Measurements from ENCODE around the gene FAAP20. TPM values are rescaled to one million over a fixed set of nuclear protein-coding genes. Genes with fewer than 3 reads are reported as not detected.

Gene FAAP20
- total and polyA plus RNA-seq, 2 experiments from 2014 or later: 24.9 to 117 TPM

- WGBS (ENCODE audit: low lambda C conversion rate, missing lambda C conversion rate): 88% methylated on average over 11 of the region's 11 CpGs
- no peaks in the 10 kb centered on the region for H3K36me3 ChIP-seq (replicated peaks; ENCODE audit: insufficient read depth, low read depth)
- no peak for TF ChIP-seq EZH2phosphoT487 (IDR thresholded peaks at IDR 0.05; ENCODE audit: low read depth, severe bottlenecking, unreplicated experiment)
- TF ChIP-seq CTCF (IDR thresholded peaks at IDR 0.05; ENCODE audit: poor library complexity): no peak
- TF ChIP-seq EZH2 (IDR thresholded peaks at IDR 0.05; ENCODE audit: borderline replicate concordance): no peak
- H3K9me3 ChIP-seq (ENCODE audit: low read depth): no peaks in the 10 kb centered on the region
- no peak for DNase-seq (ENCODE audit: low spot score)
- peaks cover 27% of the 10 kb centered on the region for H3K4me1 ChIP-seq (ENCODE audit: insufficient read depth)
- H3K27me3 ChIP-seq: no peaks in the 10 kb centered on the region
- peaks cover 27% of the 10 kb centered on the region for H3K79me2 ChIP-seq
- no peak overlapping the region for H2AFZ ChIP-seq
- peak overlapping the region; percentile 56 for H3K27ac ChIP-seq
- H4K20me1 ChIP-seq (ENCODE audit: insufficient read depth, poor library complexity, severe bottlenecking): no peaks in the 10 kb centered on the region
- H3K4me2 ChIP-seq: no peak overlapping the region
- no peak overlapping the region for H3K4me3 ChIP-seq
- no peaks in the 10 kb centered on the region for H3K9me2 ChIP-seq (replicated peaks; ENCODE audit: insufficient read depth)
Measured at GRCh38 chr1:2198571-2198970, 4.0 kb upstream of the FAAP20 start.

- no peak overlapping the region for H2AFZ ChIP-seq
- no peak overlapping the region for H3K4me3 ChIP-seq
- H4K20me1 ChIP-seq (ENCODE audit: insufficient read depth, poor library complexity, severe bottlenecking): no peaks in the 10 kb centered on the region
- no peak overlapping the region for H3K4me2 ChIP-seq
- DNase-seq (ENCODE audit: low spot score): no peak
- no peaks in the 10 kb centered on the region for H3K9me2 ChIP-seq (replicated peaks; ENCODE audit: insufficient read depth)
- WGBS (ENCODE audit: low lambda C conversion rate, missing lambda C conversion rate): 93% methylated on average over 10 of the region's 10 CpGs
- no peaks in the 10 kb centered on the region for H3K27me3 ChIP-seq
- H3K4me1 ChIP-seq (ENCODE audit: insufficient read depth): peaks cover 36% of the 10 kb centered on the region
- peaks cover 35% of the 10 kb centered on the region for H3K79me2 ChIP-seq
- no peak overlapping the region for H3K27ac ChIP-seq
- no peaks in the 10 kb centered on the region for H3K9me3 ChIP-seq (ENCODE audit: low read depth)
- H3K36me3 ChIP-seq (replicated peaks; ENCODE audit: insufficient read depth, low read depth): no peaks in the 10 kb centered on the region
- TF ChIP-seq EZH2 (IDR thresholded peaks at IDR 0.05; ENCODE audit: borderline replicate concordance): no peak
Measured at GRCh38 chr1:2197707-2198165, 3.2 kb upstream of the FAAP20 start.

- Histone ChIP-seq H3K9me3 (ENCODE audit: low read depth) (no peaks in the 10 kb centered on the region), H3K4me2 (no peak overlapping the region), H3K4me3 (no peak overlapping the region), H3K27ac (no peak overlapping the region), H3K9me2 (replicated peaks; ENCODE audit: insufficient read depth) (no peaks in the 10 kb centered on the region), H4K20me1 (ENCODE audit: insufficient read depth, poor library complexity, severe bottlenecking) (no peaks in the 10 kb centered on the region), H2AFZ (no peak overlapping the region), H3K79me2 (peaks cover 42% of the 10 kb centered on the region), H3K36me3 (replicated peaks; ENCODE audit: insufficient read depth, low read depth) (no peaks in the 10 kb centered on the region), H3K27me3 (no peaks in the 10 kb centered on the region), H3K4me1 (ENCODE audit: insufficient read depth) (peaks cover 42% of the 10 kb centered on the region)
- 89% methylated on average over 17 of the region's 17 CpGs for WGBS (ENCODE audit: low lambda C conversion rate, missing lambda C conversion rate)
- no peak for DNase-seq (ENCODE audit: low spot score)
- TF ChIP-seq EZH2 (IDR thresholded peaks at IDR 0.05; ENCODE audit: borderline replicate concordance) (no peak), CTCF (IDR thresholded peaks at IDR 0.05; ENCODE audit: poor library complexity) (no peak), EZH2phosphoT487 (IDR thresholded peaks at IDR 0.05; ENCODE audit: low read depth, severe bottlenecking, unreplicated experiment) (no peak)
Measured at GRCh38 chr1:2196901-2197638, 2.5 kb upstream of the FAAP20 start.

DNA sequence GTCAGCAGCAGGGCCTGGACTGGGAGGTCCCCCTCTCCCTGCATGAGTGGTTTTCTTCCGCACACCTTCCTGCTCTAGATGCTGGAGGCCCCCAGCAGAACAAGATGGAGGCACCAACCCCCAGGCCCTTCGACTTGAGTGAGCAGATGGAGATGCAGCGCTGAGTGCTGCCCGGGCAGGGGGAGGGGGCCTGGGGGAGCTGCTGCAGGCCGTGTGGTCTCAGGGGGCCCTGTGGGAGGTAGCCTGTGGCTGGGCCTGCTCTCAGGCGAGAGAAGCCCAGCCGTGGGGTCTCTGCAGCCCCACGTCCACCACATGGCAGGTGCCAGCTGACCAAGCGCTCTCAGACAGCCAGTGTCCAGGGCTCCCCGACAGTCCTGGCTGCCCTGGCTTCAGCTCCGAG is 1.2 kb upstream of the FAAP20 start:
- H4K20me1 ChIP-seq (ENCODE audit: insufficient read depth, poor library complexity, severe bottlenecking): no peaks in the 10 kb centered on the region
- H3K79me2 ChIP-seq: peaks cover 52% of the 10 kb centered on the region
- H3K4me3 ChIP-seq: no peak overlapping the region
- 91% methylated on average over 6 of the region's 11 CpGs for WGBS (ENCODE audit: low lambda C conversion rate, missing lambda C conversion rate)
- H3K9me3 ChIP-seq (ENCODE audit: low read depth): no peaks in the 10 kb centered on the region
- H3K4me1 ChIP-seq (ENCODE audit: insufficient read depth): peaks cover 55% of the 10 kb centered on the region
- H3K9me2 ChIP-seq (replicated peaks; ENCODE audit: insufficient read depth): no peaks in the 10 kb centered on the region
- no peaks in the 10 kb centered on the region for H3K27me3 ChIP-seq
- TF ChIP-seq EZH2 (IDR thresholded peaks at IDR 0.05; ENCODE audit: borderline replicate concordance) (no peak), EZH2phosphoT487 (IDR thresholded peaks at IDR 0.05; ENCODE audit: low read depth, severe bottlenecking, unreplicated experiment) (no peak)
- DNase-seq (ENCODE audit: low spot score): no peak
- no peaks in the 10 kb centered on the region for H3K36me3 ChIP-seq (replicated peaks; ENCODE audit: insufficient read depth, low read depth)
- H2AFZ ChIP-seq: peak overlapping the region; percentile 49
- peak overlapping the region; percentile 99 for H3K27ac ChIP-seq
- H3K4me2 ChIP-seq: peak overlapping the region; percentile 86

Data from hepatocyte (in vitro differentiated cells).